Ascending aorta (tissue), 2 donors: ENCODE results near the gene LAMA4. TPM values are rescaled to one million over a fixed set of nuclear protein-coding genes. Genes with fewer than 3 reads are reported as not detected.
A peak's percentile ranks its signal among the peaks of the same experiment; 100 is the strongest.

Source experiments
- DNase-seq, 2 donors: peaks; one replicate each; pipeline ENCODE4 v3.0.0-alpha.2; 2019; ENCODE audit warnings: low spot score in 2 of 2
- H3K27ac ChIP-seq, 2 donors: fragments of 200-600 bp; sonication (generic); one replicate each; pipeline ENCODE4 v1.5.1; 2016 to 2017; ENCODE audit warnings: mild to moderate bottlenecking in 1 of 2
- H3K27me3 ChIP-seq: fragments of 200-600 bp; sonication (generic); one replicate; pipeline ENCODE4 v1.5.1; 2017
- H3K36me3 ChIP-seq, 2 donors: fragments of 200-600 bp; sonication (generic); one replicate each; pipeline ENCODE4 v1.5.1; 2016
- H3K4me1 ChIP-seq, 2 donors: fragments of 200-600 bp; sonication (generic); one replicate each; pipeline ENCODE4 v1.5.1; 2016 to 2017; ENCODE audit warnings: mild to moderate bottlenecking in 1 of 2
- H3K4me3 ChIP-seq, 2 donors: fragments of 200-600 bp; sonication (generic); one replicate each; pipeline ENCODE4 v1.5.1; 2016 to 2017; ENCODE audit warnings: mild to moderate bottlenecking in 1 of 2
- H3K9me3 ChIP-seq, 2 donors: fragments of 200-600 bp; sonication (generic); one replicate each; pipeline ENCODE4 v1.5.1; 2016
- intact Hi-C: fragments of 100-400 bp; cut with DNase I; formaldehyde crosslinking; loops from one replicate; pipeline ENCODE4 v1.15.1; 2023
- total RNA-seq: library from RNA; depleted of rRNA; stranded (reverse); fragments of >200 nt; gene quantifications from one replicate; pipeline ENCODE4 v1.1.0, GENCODE V29; 2016
- TF ChIP-seq, protein P1 (sequence below), 3 experiments: fragments of 200-600 bp in 2 of 3; fragments of 450-650 bp in 1 of 3; sonication (generic) in 2 of 3; IDR thresholded peaks; one replicate each; pipeline ENCODE4 v1.5.1; 2016 to 2019; ENCODE audit warnings: antibody characterized with exemption in 3 of 3, mild to moderate bottlenecking in 1 of 3, moderate library complexity in 1 of 3

The LAMA4 gene
- total RNA-seq, 1 donor from 2014 or later, result 49.0 TPM

DNA sequence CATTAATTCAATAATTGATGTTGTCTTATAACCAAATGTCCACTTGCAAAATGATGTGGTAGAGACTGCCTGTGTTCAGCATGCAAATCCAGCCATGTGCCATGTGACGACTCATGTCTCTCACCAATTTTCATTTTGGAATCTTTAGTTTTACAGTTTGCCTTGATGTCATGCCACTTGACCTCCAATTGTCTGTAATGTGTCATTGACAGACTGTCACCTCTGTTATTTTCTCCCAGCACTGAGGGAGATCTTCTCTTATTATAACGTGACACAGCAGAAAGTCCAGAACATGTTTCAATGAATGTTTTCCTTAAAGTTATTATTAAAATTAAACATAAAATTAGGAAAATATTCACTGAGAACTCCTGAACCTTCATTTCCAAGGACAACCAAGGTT lies 56.7 kb downstream of the LAMA4 start:
- H3K4me3 ChIP-seq, result no peak overlapping the region
- H3K27ac ChIP-seq, result no peak overlapping the region
- no peaks in the 10 kb centered on the region for H3K36me3 ChIP-seq
- H3K27me3 ChIP-seq, result no peaks in the 10 kb centered on the region
- no peak for DNase-seq
- H3K9me3 ChIP-seq, result no peaks in the 10 kb centered on the region
- intact Hi-C loops, result no loop called here
- TF ChIP-seq, protein P1, sequence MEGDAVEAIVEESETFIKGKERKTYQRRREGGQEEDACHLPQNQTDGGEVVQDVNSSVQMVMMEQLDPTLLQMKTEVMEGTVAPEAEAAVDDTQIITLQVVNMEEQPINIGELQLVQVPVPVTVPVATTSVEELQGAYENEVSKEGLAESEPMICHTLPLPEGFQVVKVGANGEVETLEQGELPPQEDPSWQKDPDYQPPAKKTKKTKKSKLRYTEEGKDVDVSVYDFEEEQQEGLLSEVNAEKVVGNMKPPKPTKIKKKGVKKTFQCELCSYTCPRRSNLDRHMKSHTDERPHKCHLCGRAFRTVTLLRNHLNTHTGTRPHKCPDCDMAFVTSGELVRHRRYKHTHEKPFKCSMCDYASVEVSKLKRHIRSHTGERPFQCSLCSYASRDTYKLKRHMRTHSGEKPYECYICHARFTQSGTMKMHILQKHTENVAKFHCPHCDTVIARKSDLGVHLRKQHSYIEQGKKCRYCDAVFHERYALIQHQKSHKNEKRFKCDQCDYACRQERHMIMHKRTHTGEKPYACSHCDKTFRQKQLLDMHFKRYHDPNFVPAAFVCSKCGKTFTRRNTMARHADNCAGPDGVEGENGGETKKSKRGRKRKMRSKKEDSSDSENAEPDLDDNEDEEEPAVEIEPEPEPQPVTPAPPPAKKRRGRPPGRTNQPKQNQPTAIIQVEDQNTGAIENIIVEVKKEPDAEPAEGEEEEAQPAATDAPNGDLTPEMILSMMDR (IDR thresholded peaks at IDR 0.05), result no peak
- H3K4me1 ChIP-seq, result peaks cover 2 to 3% of the 10 kb centered on the region in 2 donors

DNA sequence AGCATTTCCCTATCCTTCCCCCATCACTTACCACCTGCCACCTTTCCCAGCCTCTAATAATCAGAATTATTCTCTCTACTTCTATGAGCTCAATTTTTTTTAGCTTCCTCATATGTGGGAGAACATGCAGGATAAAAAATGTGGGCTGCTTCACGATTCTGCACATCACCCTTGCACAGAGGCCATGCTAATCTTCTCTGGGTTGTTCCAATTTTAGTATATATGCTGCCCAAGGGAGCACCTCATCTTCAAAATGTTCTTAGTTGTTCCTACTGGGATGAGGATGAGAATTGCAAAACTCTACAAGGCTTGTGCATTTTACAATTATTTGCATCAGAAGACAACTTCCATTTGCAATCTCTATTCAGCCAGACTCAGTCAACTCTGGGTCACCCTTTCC lies 58.1 kb downstream of the LAMA4 start:
- Histone ChIP-seq H3K27me3 (no peaks in the 10 kb centered on the region), H3K4me3 (no peak overlapping the region), H3K4me1 (peaks cover 2 to 3% of the 10 kb centered on the region in 2 donors), H3K36me3 (no peaks in the 10 kb centered on the region), H3K27ac (no peak overlapping the region), H3K9me3 (no peaks in the 10 kb centered on the region)
- intact Hi-C loops, result no loop called here
- no peak for DNase-seq
- TF ChIP-seq, protein P1 (IDR thresholded peaks at IDR 0.05), result no peak

DNA sequence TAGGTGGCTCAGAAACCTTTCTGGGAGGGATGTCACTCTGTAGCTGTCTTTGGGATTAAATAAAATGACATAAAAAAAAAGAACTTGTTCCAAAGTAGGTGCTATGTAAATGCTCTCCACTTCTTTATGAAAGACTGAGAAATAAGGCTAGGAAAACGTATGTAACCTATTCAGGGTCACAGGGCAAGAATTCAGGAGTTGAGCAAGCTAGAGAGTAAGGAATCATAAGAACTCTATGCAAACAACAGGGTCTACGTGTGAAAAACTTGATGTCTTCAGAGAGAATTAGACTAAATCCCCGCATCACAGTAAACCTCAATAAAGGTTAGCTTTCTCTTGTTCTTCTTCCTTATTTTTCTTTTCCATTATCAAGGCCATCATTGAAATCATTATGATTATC lies 59.2 kb downstream of the LAMA4 start:
- no peak for DNase-seq
- intact Hi-C loops, result no loop called here
- H3K4me1 ChIP-seq, result peaks cover 2 to 3% of the 10 kb centered on the region in 2 donors
- TF ChIP-seq, protein P1 (IDR thresholded peaks at IDR 0.05), result no peak
- no peak overlapping the region for H3K4me3 ChIP-seq
- no peaks in the 10 kb centered on the region for H3K27me3 ChIP-seq
- H3K27ac ChIP-seq, result peak overlapping the region in 1 of 2 donors; percentile 40
- H3K36me3 ChIP-seq, result no peaks in the 10 kb centered on the region
- no peaks in the 10 kb centered on the region for H3K9me3 ChIP-seq

DNA sequence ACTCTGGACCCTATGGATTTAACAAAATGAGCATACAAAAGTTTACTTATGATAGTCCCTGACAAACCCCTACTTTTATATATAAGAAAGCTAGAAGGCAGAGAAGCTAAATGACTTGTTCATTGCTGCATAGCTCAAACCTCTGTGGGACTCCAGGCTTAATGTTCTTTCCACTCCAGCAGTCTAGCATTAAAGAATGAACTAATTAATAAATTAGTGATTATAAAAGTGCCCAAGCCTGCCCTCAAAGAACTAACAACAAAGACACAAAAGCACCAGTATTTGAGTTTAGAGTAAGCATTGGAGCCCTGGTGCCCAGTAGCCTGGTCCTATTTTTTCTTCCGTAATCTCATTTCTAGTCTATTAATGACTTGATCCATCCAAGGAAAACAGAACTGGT lies 59.9 kb downstream of the LAMA4 start:
- DNase-seq, result no peak
- Histone ChIP-seq H3K36me3 (no peaks in the 10 kb centered on the region), H3K27ac (peak overlapping the region in 1 of 2 donors; percentile 30), H3K27me3 (no peaks in the 10 kb centered on the region), H3K4me1 (peaks cover 2 to 3% of the 10 kb centered on the region in 2 donors), H3K9me3 (no peaks in the 10 kb centered on the region), H3K4me3 (no peak overlapping the region)
- intact Hi-C loops, result no loop called here
- TF ChIP-seq, protein P1 (IDR thresholded peaks at IDR 0.05), result no peak

DNA sequence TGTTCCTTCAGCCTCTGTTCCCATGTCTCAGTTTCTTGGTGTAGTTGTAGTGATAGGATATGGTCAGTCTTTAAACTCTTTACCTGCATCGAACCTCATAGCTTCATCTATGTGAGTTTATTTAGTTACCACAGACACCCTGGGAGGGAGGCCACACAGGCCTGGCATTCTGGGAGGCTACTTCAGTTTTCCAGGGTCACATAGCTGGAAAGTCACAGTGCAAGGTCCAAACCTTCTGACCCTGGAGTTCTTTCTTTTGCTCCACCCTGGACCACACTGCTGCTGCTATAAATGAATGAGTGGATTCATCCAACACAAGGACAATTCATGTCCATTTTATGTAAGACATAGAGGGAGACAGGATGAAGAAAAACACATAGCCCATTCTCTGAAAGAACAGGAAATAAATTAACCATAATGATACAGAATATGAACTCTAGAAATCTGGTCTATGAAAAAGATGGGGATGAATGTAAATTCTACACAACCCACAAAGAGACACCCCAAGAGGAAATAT lies 60.8 kb downstream of the LAMA4 start:
- intact Hi-C loops, result no loop called here
- TF ChIP-seq, protein P1 (IDR thresholded peaks at IDR 0.05), result no peak
- Histone ChIP-seq H3K9me3 (no peaks in the 10 kb centered on the region), H3K36me3 (no peaks in the 10 kb centered on the region), H3K4me1 (peaks cover 2 to 3% of the 10 kb centered on the region in 2 donors), H3K27me3 (no peaks in the 10 kb centered on the region), H3K4me3 (no peak overlapping the region), H3K27ac (peak overlapping the region in 1 of 2 donors; percentile 30)
- no peak for DNase-seq

DNA sequence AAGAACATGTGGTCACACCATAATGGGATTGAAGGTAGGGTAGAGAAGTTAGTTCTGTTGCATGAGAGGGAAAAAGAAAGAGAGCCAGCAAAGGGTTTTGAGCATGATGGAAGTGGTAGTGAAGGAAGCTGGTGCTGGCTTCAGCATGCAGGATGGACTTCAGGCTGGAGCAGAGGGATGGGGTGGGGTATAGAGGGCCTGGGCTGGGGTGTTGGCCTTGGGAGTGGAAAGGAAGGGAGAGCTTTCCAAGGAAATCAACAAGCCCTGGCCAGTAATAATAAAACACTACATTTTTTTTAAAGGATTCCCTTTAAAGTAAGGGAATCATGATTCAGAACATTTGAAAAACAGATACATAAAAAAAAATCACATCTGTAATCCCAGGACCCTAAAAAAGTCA lies 61.2 kb downstream of the LAMA4 start:
- no peak for DNase-seq
- no peaks in the 10 kb centered on the region for H3K9me3 ChIP-seq
- H3K36me3 ChIP-seq, result no peaks in the 10 kb centered on the region
- H3K27me3 ChIP-seq, result no peaks in the 10 kb centered on the region
- no peak overlapping the region for H3K4me3 ChIP-seq
- TF ChIP-seq, protein P1 (IDR thresholded peaks at IDR 0.05), result no peak
- H3K27ac ChIP-seq, result peak overlapping the region in 1 of 2 donors; percentile 30
- intact Hi-C loops, result no loop called here
- peaks cover 2 to 3% of the 10 kb centered on the region in 2 donors for H3K4me1 ChIP-seq
